Cardiac fibroblast (primary cell): ENCODE measurements around the gene CCDC14.

ENCODE experiments used
- DNase-seq, 2 donors: peaks; one replicate each; pipeline versions ENCODE4 v3.0.0 to v3.0.0-alpha.2; 2010; ENCODE audit warnings: low read depth in 2 of 2
- H3K4me3 ChIP-seq, 2 donors: replicated peaks in 1 of 2; 1 replicate in 1 of 2; 2 replicates in 1 of 2; pipeline ENCODE4 v1.5.1; 2011; ENCODE audit warnings: low read depth in 2 of 2, low read length in 2 of 2, mild to moderate bottlenecking in 2 of 2, moderate library complexity in 1 of 2
- CTCF ChIP-seq: IDR thresholded peaks from one replicate; pipeline ENCODE4 v1.5.1; 2011; ENCODE audit warnings: low read depth, mild to moderate bottlenecking, low read length, inconsistent platforms

The CCDC14 gene

GRCh38 chr3:123884993-123885392, 76.0 kb downstream of the CCDC14 start:
- TF ChIP-seq CTCF = no peak
- H3K4me3 ChIP-seq = no peak overlapping the region
- no peak for DNase-seq

GRCh38 chr3:123884203-123884831, 76.7 kb downstream of the CCDC14 start, which contains the start of gene MYLK:
Gene MYLK (minus strand): TSS chr3:123884332. CDS start chr3:123793841, 90,491 bp downstream.
- no peak for TF ChIP-seq CTCF
- peak within 1 kb of the TSS; percentile 49 to 53 for H3K4me3 ChIP-seq
- DNase-seq = peak; percentile 85 to 86

- DNase-seq = peak in 1 of 2 donors; percentile 13
Measured at GRCh38 chr3:123883701-123884202, 77.3 kb downstream of the CCDC14 start.

GRCh38 chr3:123883111-123883510, 77.9 kb downstream of the CCDC14 start:
- peak overlapping the region in 1 of 2 donors; percentile 52 for H3K4me3 ChIP-seq

More at GRCh38 chr3:123883701-123884202, 77.3 kb downstream of the CCDC14 start:
- no peak for TF ChIP-seq CTCF
- peak overlapping the region; percentile 49 to 52 for H3K4me3 ChIP-seq

GRCh38 chr3:123881771-123882170, 79.3 kb downstream of the CCDC14 start:
- H3K4me3 ChIP-seq = no peak overlapping the region
- TF ChIP-seq CTCF = no peak
- no peak for DNase-seq

More at GRCh38 chr3:123883111-123883510, 77.9 kb downstream of the CCDC14 start:
- no peak for DNase-seq
- TF ChIP-seq CTCF = no peak

- H3K4me3 ChIP-seq = no peak overlapping the region
- peak; percentile 60 to 65 for DNase-seq
- TF ChIP-seq CTCF = peak; percentile 74
Measured at GRCh38 chr3:123880998-123881561, 79.9 kb downstream of the CCDC14 start.
